RWPE2 (cell line): ENCODE data around the gene ZNRF4.
"Not testable (repeated sequence)": the region's sequence is repeated elsewhere in the genome, so short reads cannot be mapped to it uniquely, and the experiment has no call there.

ENCODE experiments used
- ATAC-seq: fragments of 200-7000 bp; cut with Tn5 transposase; 3 replicates; pipeline ENCODE4 v1.9.1; 2021; ENCODE audit warnings: low read depth
- DNase-seq: peaks from one replicate; pipeline ENCODE4 v3.0.0-alpha.2; 2020; ENCODE audit warnings: low spot score
- H3K27ac ChIP-seq: fragments of 450-650 bp; 2 replicates; pipeline ENCODE4 v1.5.1; 2017; ENCODE audit warnings: mild to moderate bottlenecking; ENCODE audit not compliant: poor library complexity, severe bottlenecking
- H3K27me3 ChIP-seq: fragments of 250-450 bp; sonication (Bioruptor Pico); 2 replicates; pipeline ENCODE4 v1.5.1; 2021; ENCODE audit warnings: mild to moderate bottlenecking, moderate library complexity; ENCODE audit not compliant: insufficient read depth, poor library complexity, severe bottlenecking
- H3K36me3 ChIP-seq: fragments of 250-450 bp; sonication (Bioruptor Pico); 2 replicates; pipeline ENCODE4 v1.5.1; 2020; ENCODE audit warnings: low read depth, mild to moderate bottlenecking, moderate library complexity
- H3K4me1 ChIP-seq: fragments of 250-450 bp; sonication (Bioruptor Pico); 2 replicates; pipeline ENCODE4 v1.5.1; 2021; ENCODE audit warnings: mild to moderate bottlenecking, moderate library complexity; ENCODE audit not compliant: insufficient read depth, poor library complexity, severe bottlenecking
- H3K4me3 ChIP-seq: fragments of 250-450 bp; sonication (Bioruptor Pico); 2 replicates; pipeline ENCODE4 v1.5.1; 2021; ENCODE audit warnings: mild to moderate bottlenecking, moderate library complexity; ENCODE audit not compliant: severe bottlenecking
- H3K9me3 ChIP-seq: fragments of 250-450 bp; sonication (Bioruptor Pico); 2 replicates; pipeline ENCODE4 v1.5.1; 2021; ENCODE audit warnings: mild to moderate bottlenecking, moderate library complexity; ENCODE audit not compliant: severe bottlenecking
- CTCF ChIP-seq: fragments of 450-650 bp; IDR thresholded peaks from one replicate; pipeline ENCODE4 v1.5.1; 2017; ENCODE audit warnings: mild to moderate bottlenecking, moderate library complexity; ENCODE audit not compliant: poor library complexity, severe bottlenecking

Gene ZNRF4

GRCh38 chr19:5484398-5485285 is 29.4 kb downstream of the ZNRF4 start:
- Histone ChIP-seq H3K9me3 (peaks cover 4% of the 10 kb centered on the region), H3K36me3 (no peaks in the 10 kb centered on the region), H3K27me3 (no peaks in the 10 kb centered on the region), H3K27ac (no peak overlapping the region), H3K4me1 (no peaks in the 10 kb centered on the region), H3K4me3 (no peak overlapping the region)
- DNase-seq (no peak), ATAC-seq (no peak)
- no peak for TF ChIP-seq CTCF

GRCh38 chr19:5485286-5485636 is 30.0 kb downstream of the ZNRF4 start:
- Histone ChIP-seq H3K27ac (no peak overlapping the region), H3K4me1 (no peaks in the 10 kb centered on the region), H3K4me3 (no peak overlapping the region), H3K36me3 (no peaks in the 10 kb centered on the region), H3K9me3 (peaks cover 4% of the 10 kb centered on the region), H3K27me3 (no peaks in the 10 kb centered on the region)
- TF ChIP-seq CTCF: no peak
- DNase-seq (no peak), ATAC-seq (no peak)

GRCh38 chr19:5485658-5486057 is 30.4 kb downstream of the ZNRF4 start:
- not testable (repeated sequence) for H3K4me1 ChIP-seq, H3K9me3 ChIP-seq, H3K4me3 ChIP-seq, ATAC-seq, H3K27me3 ChIP-seq, DNase-seq, H3K27ac ChIP-seq, H3K36me3 ChIP-seq

GRCh38 chr19:5487222-5487621 is 32.0 kb downstream of the ZNRF4 start:
- Histone ChIP-seq H3K9me3 (no peaks in the 10 kb centered on the region), H3K27me3 (peaks cover 2% of the 10 kb centered on the region), H3K4me1 (no peaks in the 10 kb centered on the region), H3K27ac (no peak overlapping the region), H3K36me3 (no peaks in the 10 kb centered on the region), H3K4me3 (no peak overlapping the region)
- no peak for DNase-seq
- no peak for TF ChIP-seq CTCF
- no peak for ATAC-seq

GRCh38 chr19:5489551-5489950 is 34.3 kb downstream of the ZNRF4 start:
- no peak overlapping the region for H3K4me3 ChIP-seq
- no peak overlapping the region for H3K27ac ChIP-seq
- H3K4me1 ChIP-seq: no peaks in the 10 kb centered on the region
- ATAC-seq (no peak), DNase-seq (no peak)
- TF ChIP-seq CTCF: no peak
- H3K9me3 ChIP-seq: no peaks in the 10 kb centered on the region
- H3K36me3 ChIP-seq: no peaks in the 10 kb centered on the region
- peaks cover 22% of the 10 kb centered on the region for H3K27me3 ChIP-seq
